Measurements from ENCODE around the gene DNAH12.

The DNAH12 gene, protein sequence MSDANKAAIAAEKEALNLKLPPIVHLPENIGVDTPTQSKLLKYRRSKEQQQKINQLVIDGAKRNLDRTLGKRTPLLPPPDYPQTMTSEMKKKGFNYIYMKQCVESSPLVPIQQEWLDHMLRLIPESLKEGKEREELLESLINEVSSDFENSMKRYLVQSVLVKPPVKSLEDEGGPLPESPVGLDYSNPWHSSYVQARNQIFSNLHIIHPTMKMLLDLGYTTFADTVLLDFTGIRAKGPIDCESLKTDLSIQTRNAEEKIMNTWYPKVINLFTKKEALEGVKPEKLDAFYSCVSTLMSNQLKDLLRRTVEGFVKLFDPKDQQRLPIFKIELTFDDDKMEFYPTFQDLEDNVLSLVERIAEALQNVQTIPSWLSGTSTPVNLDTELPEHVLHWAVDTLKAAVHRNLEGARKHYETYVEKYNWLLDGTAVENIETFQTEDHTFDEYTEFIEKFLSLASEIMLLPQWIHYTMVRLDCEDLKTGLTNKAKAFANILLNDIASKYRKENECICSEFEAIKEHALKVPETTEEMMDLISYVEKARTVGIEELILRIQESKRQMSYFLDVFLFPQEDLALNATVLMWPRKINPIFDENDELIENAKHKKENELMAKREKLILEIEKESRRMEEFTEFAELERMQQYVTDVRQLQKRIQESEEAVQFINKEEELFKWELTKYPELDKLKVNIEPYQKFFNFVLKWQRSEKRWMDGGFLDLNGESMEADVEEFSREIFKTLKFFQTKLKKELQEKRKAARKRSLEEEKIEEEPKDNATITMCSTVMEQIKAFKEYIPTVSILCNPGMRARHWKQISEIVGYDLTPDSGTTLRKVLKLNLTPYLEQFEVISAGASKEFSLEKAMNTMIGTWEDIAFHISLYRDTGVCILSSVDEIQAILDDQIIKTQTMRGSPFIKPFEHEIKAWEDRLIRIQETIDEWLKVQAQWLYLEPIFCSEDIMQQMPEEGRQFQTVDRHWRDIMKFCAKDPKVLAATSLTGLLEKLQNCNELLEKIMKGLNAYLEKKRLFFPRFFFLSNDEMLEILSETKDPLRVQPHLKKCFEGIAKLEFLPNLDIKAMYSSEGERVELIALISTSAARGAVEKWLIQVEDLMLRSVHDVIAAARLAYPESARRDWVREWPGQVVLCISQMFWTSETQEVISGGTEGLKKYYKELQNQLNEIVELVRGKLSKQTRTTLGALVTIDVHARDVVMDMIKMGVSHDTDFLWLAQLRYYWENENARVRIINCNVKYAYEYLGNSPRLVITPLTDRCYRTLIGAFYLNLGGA (N-terminal part only)

DNA sequence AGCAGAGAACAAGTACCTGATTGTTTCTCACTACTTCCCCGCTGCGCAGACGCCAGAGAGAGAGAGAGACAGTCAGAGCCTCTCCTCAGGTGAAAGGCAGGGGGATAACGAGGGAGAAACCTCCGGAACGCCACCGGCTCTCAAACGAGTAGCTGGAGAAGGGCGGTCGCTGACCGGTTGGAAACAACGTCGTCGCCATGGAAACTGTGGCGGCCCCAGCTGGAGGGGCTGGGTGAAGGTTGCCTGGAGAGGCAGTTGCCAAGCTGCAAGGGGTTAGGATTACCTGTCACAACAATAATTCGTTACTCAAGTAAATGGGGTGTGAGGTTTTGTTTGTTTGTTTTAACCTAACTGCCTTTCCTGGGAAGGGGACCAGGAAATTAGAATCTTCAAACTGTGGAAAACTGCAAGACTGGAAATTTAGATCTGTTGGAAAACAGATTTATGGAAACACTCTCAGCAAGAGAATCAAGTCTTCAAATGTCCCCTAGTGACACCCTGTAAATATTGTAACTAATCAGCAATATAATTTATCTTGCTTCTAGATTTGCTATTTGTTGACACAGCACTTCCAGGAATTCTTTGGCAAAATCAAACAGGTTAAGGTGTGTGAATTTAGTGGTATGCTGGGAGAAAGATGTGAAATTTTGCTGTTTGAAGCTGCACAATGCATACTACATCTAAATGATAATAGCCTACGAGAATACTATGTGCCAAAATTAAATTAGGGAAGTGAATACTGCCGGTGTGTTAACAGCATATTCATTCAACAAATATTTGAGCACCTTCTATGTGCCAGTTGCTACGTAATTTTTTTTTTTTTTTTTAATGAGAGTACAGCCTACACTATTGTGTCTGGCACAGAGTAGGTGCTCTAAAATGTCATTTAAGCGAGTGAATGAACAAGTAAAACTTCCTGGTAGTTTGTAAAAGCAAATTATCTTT lies at the start of gene DNAH12:
TSS of gene DNAH12 (minus strand) at position 164 of the 945 bp plus-strand sequence. CDS start 1,474 bp downstream, outside the sequence.
- H3K4me3 ChIP-seq (ENCODE audit: low read depth, low read length), result peak within 1 kb of the TSS; percentile 29
- H3K27me3 ChIP-seq (ENCODE audit: control insufficient read depth, insufficient read depth, low read length), result no peaks in the 10 kb centered on the region
- no peaks in the 10 kb centered on the region for H3K9me3 ChIP-seq (ENCODE audit: control insufficient read depth, insufficient read depth, low read depth, low read length)
- peaks cover 7% of the 10 kb centered on the region; the same call in 1 of the 2 replicates for H3K4me1 ChIP-seq (ENCODE audit: control insufficient read depth, insufficient read depth, low read length)
- H3K9ac ChIP-seq (ENCODE audit: low read length), result no peak within 1 kb of the TSS
- H3K27ac ChIP-seq (ENCODE audit: low read depth, low read length), result no peak within 1 kb of the TSS
- H3K36me3 ChIP-seq (ENCODE audit: control insufficient read depth, insufficient read depth, low read length), result no peaks in the 10 kb centered on the region

DNA sequence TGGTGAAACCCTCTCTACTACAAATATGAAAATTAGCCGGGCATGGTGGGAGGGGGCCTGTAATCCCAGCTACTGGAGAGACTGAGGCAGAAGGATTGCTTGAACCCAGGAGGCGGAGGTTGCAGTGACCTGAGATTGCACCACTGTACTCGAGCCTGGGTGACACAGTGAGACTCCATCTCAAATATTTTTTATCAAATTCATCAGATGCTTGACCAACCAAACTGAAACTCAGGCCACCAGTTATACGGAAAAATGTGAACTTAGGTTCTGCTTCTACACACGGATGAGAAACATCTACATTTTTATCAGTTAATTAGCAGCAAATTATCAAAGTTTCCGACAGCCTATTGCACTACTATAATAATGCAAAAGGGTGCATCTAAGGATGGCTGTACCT lies 48.2 kb upstream of the DNAH12 start:
- Histone ChIP-seq H3K36me3 (ENCODE audit: control insufficient read depth, insufficient read depth, low read length) (peaks cover 20% of the 10 kb centered on the region), H3K27ac (ENCODE audit: low read depth, low read length) (no peak overlapping the region), H3K9ac (ENCODE audit: low read length) (no peak overlapping the region), H3K27me3 (ENCODE audit: control insufficient read depth, insufficient read depth, low read length) (no peaks in the 10 kb centered on the region), H3K9me3 (ENCODE audit: control insufficient read depth, insufficient read depth, low read depth, low read length) (no peaks in the 10 kb centered on the region), H3K4me1 (ENCODE audit: control insufficient read depth, insufficient read depth, low read length) (0 out of 2 replicates have a peak, but pooled peaks cover 11% of the 10 kb centered on the region), H3K4me3 (ENCODE audit: low read depth, low read length) (no peak overlapping the region)

DNA sequence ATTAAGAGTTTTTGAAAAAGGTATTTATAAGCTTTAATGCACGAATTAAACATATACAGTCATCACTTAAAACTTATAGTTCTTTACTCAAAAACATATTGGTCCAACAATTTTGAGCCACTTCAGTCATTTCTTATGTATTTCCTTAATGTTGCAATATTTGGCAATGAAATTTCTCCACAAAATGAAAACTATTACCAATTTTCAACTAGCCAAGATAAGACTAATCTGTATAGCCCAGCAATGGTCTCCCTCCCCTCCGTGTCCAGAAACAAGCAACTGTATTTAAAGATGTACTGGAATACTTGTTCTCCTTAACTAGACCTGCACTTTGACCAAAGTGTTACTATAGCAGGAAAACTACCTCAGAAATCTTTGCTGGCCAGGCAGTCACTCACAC lies 43.8 kb upstream of the DNAH12 start:
- no peaks in the 10 kb centered on the region for H3K4me1 ChIP-seq (ENCODE audit: control insufficient read depth, insufficient read depth, low read length)
- H3K9ac ChIP-seq (ENCODE audit: low read length), result no peak overlapping the region
- H3K27ac ChIP-seq (ENCODE audit: low read depth, low read length), result no peak overlapping the region
- no peaks in the 10 kb centered on the region for H3K27me3 ChIP-seq (ENCODE audit: control insufficient read depth, insufficient read depth, low read length)
- no peaks in the 10 kb centered on the region for H3K9me3 ChIP-seq (ENCODE audit: control insufficient read depth, insufficient read depth, low read depth, low read length)
- H3K36me3 ChIP-seq (ENCODE audit: control insufficient read depth, insufficient read depth, low read length), result peaks cover 31% of the 10 kb centered on the region
- H3K4me3 ChIP-seq (ENCODE audit: low read depth, low read length), result no peak overlapping the region

DNA sequence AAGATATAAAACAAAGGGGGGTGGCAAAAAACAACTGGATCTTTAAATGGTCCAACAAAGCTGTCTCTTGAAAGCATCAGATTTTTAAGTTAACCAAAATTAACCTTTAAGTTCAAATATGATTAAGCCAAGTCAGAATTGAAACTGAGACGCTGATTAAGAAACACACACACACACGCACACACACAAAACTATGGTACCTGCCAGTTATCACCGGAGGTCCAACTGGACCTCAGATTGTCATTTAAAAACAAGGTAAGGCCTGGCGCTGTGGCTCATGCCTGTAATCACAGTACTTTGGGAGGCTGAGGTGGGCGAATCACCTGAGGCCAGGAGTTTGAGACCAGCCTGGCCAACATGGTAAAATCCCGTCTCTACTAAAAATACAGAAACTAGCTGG lies 42.6 kb upstream of the DNAH12 start:
- H3K27me3 ChIP-seq (ENCODE audit: control insufficient read depth, insufficient read depth, low read length), result no peaks in the 10 kb centered on the region
- H3K4me1 ChIP-seq (ENCODE audit: control insufficient read depth, insufficient read depth, low read length), result no peaks in the 10 kb centered on the region
- no peak overlapping the region for H3K4me3 ChIP-seq (ENCODE audit: low read depth, low read length)
- no peak overlapping the region for H3K9ac ChIP-seq (ENCODE audit: low read length)
- no peak overlapping the region for H3K27ac ChIP-seq (ENCODE audit: low read depth, low read length)
- no peaks in the 10 kb centered on the region for H3K9me3 ChIP-seq (ENCODE audit: control insufficient read depth, insufficient read depth, low read depth, low read length)
- peaks cover 39% of the 10 kb centered on the region for H3K36me3 ChIP-seq (ENCODE audit: control insufficient read depth, insufficient read depth, low read length)

DNA sequence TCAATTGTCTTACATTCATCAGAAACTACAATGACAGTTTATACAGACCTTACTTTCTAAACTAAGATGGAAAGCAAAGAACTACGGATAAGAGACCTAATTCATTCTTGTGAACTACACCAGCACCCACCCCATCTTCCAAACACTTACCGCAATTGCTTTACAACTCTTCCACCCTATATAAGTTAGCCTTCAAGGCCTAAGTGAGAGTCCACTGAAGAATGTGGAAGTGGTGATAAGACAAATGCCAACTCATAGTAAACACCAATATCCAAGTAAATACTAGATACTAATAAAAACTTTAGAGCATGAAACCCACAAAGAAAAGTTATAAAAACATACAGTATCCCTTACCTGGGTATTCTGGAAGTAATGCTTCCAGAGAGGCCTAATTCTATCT lies 39.4 kb upstream of the DNAH12 start:
- no peak overlapping the region for H3K9ac ChIP-seq (ENCODE audit: low read length)
- no peak overlapping the region for H3K27ac ChIP-seq (ENCODE audit: low read depth, low read length)
- H3K9me3 ChIP-seq (ENCODE audit: control insufficient read depth, insufficient read depth, low read depth, low read length), result no peaks in the 10 kb centered on the region
- no peaks in the 10 kb centered on the region for H3K4me1 ChIP-seq (ENCODE audit: control insufficient read depth, insufficient read depth, low read length)
- H3K27me3 ChIP-seq (ENCODE audit: control insufficient read depth, insufficient read depth, low read length), result no peaks in the 10 kb centered on the region
- no peak overlapping the region for H3K4me3 ChIP-seq (ENCODE audit: low read depth, low read length)
- peaks cover 62% of the 10 kb centered on the region for H3K36me3 ChIP-seq (ENCODE audit: control insufficient read depth, insufficient read depth, low read length)

DNA sequence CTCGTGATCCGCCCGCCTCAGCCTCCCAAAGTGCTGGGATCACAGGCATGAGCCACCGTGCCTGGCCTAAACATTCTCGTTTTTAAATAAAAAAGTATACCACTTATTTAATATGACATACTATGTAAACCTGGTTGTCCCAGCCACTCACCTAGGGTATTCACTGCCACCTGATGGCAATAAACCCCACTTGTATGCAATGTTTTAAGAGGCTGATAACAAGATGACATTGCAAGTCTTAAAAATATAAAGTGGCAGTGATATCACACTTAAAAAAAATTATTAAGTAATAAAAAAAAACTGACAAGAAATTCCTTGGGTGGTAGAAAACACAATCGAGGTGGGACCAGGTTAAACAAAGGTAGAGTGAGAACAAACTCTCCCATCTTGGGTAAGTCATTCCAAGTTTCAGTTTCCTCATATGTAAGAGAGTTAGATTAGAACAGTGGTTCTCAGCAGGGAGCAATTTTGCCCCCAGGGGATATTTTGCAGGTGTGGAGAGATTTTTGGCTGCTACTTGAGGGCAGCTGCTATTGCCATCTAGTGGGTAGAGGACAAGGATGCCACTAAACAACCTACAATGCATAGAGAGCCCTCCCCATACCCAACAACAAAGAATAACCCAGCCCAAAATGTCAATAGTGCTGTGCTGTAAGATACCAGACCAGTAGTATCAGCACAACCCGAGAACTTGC lies 38.5 kb upstream of the DNAH12 start:
- Histone ChIP-seq H3K36me3 (ENCODE audit: control insufficient read depth, insufficient read depth, low read length) (peaks cover 71% of the 10 kb centered on the region), H3K9me3 (ENCODE audit: control insufficient read depth, insufficient read depth, low read depth, low read length) (no peaks in the 10 kb centered on the region), H3K4me1 (ENCODE audit: control insufficient read depth, insufficient read depth, low read length) (no peaks in the 10 kb centered on the region), H3K4me3 (ENCODE audit: low read depth, low read length) (no peak overlapping the region), H3K9ac (ENCODE audit: low read length) (no peak overlapping the region), H3K27me3 (ENCODE audit: control insufficient read depth, insufficient read depth, low read length) (no peaks in the 10 kb centered on the region), H3K27ac (ENCODE audit: low read depth, low read length) (no peak overlapping the region)

DNA sequence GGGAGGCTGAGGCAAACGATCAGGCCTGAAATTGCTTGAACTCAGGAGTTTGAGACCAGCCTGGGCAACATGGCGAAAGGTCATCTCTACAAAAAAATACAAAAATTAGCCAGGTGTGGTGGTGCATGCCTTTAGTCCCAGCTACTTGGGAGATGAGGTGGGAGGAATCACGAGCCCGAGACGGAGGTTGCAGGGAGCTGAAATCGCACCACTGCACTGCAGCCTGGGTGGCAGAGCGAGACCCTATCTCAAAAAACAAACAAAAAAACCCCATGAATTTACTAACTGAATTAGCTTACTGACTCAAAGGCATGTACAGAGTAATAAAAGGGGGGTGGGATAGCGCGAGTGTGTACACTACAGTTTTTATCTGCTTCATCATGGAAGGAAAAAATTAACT lies 33.7 kb upstream of the DNAH12 start:
- H3K27ac ChIP-seq (ENCODE audit: low read depth, low read length), result no peak overlapping the region
- H3K4me1 ChIP-seq (ENCODE audit: control insufficient read depth, insufficient read depth, low read length), result no peaks in the 10 kb centered on the region
- H3K4me3 ChIP-seq (ENCODE audit: low read depth, low read length), result no peak overlapping the region
- peaks cover 92% of the 10 kb centered on the region for H3K36me3 ChIP-seq (ENCODE audit: control insufficient read depth, insufficient read depth, low read length)
- no peaks in the 10 kb centered on the region for H3K27me3 ChIP-seq (ENCODE audit: control insufficient read depth, insufficient read depth, low read length)
- H3K9ac ChIP-seq (ENCODE audit: low read length), result no peak overlapping the region
- H3K9me3 ChIP-seq (ENCODE audit: control insufficient read depth, insufficient read depth, low read depth, low read length), result no peaks in the 10 kb centered on the region

DNA sequence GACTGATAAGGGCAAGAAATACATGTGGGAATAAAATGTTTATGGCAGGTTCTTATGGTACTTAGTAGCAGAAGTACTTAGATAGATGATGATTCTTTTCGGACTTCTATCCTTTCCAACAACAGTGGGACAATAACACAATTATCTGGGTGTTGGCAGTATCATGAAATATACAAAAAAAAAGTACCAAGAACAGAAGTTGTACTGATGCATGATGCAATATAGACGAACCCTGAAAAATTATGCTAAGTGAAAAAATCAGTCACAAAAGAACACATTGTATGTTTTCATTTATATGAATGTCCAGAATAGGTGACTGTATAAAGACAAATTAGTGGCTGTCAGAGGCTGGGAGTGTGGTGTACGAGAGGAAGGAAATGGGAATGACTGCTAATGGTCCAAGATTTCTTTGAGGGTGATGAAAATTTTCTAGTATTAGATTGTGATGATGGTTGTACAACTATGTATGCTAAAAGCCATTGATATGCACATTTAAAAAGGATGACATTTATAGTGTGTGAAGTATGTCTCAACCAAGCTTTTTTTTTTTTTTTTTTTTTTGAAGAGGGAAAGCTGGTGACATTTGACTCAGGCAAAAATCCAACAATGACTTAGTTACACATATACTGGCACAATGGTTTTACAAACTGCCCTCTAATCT lies 32.0 kb upstream of the DNAH12 start:
- H3K27ac ChIP-seq (ENCODE audit: low read depth, low read length), result no peak overlapping the region
- H3K36me3 ChIP-seq (ENCODE audit: control insufficient read depth, insufficient read depth, low read length), result peaks cover 92% of the 10 kb centered on the region
- no peaks in the 10 kb centered on the region for H3K9me3 ChIP-seq (ENCODE audit: control insufficient read depth, insufficient read depth, low read depth, low read length)
- no peak overlapping the region for H3K9ac ChIP-seq (ENCODE audit: low read length)
- H3K27me3 ChIP-seq (ENCODE audit: control insufficient read depth, insufficient read depth, low read length), result no peaks in the 10 kb centered on the region
- no peaks in the 10 kb centered on the region for H3K4me1 ChIP-seq (ENCODE audit: control insufficient read depth, insufficient read depth, low read length)
- H3K4me3 ChIP-seq (ENCODE audit: low read depth, low read length), result no peak overlapping the region

DNA sequence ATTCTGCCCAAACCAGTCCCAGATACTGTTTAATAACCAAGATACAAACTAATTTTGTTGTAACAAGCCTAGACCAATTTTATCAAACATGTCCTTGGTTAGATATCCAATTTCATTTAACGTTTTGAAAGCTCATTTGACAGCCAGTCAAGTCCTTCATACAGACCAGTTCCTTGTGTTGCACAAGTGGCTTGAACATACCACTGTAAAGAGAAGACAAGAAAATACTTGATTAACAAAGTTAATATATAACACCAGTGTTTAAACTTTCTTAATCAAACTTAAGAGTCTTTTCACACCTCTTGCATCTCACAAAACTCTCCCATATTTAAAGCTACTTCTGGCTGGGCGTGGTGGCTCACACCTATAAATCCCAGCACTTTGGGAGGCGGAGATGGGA lies 28.0 kb upstream of the DNAH12 start:
- H3K27ac ChIP-seq (ENCODE audit: low read depth, low read length), result no peak overlapping the region
- H3K9ac ChIP-seq (ENCODE audit: low read length), result no peak overlapping the region
- H3K36me3 ChIP-seq (ENCODE audit: control insufficient read depth, insufficient read depth, low read length), result peaks cover 65% of the 10 kb centered on the region
- no peaks in the 10 kb centered on the region for H3K4me1 ChIP-seq (ENCODE audit: control insufficient read depth, insufficient read depth, low read length)
- no peaks in the 10 kb centered on the region for H3K27me3 ChIP-seq (ENCODE audit: control insufficient read depth, insufficient read depth, low read length)
- H3K4me3 ChIP-seq (ENCODE audit: low read depth, low read length), result no peak overlapping the region
- H3K9me3 ChIP-seq (ENCODE audit: control insufficient read depth, insufficient read depth, low read depth, low read length), result no peaks in the 10 kb centered on the region

Data from HUES6 (cell line).